Measurements from ENCODE around the gene PAK1IP1. TPM values are rescaled to one million over a fixed set of nuclear protein-coding genes. Genes with fewer than 3 reads are reported as not detected.
"Not testable (repeated sequence)": the region's sequence is repeated elsewhere in the genome, so short reads cannot be mapped to it uniquely, and the experiment has no call there.

The PAK1IP1 gene
- total RNA-seq (6.0 TPM), polyA plus RNA-seq (10 to 100 TPM; 12.2 to 14.4 (median 13.9) TPM)

- peaks cover 17 to 50% (median 34%) of the 10 kb centered on the region in 4 donors for H3K4me1 Mint-ChIP-seq
- peak within 1 kb of the TSS; percentile 97 for H3K27ac ChIP-seq (ENCODE audit: insufficient read depth, low read length, poor library complexity, severe bottlenecking)
- H3K36me3 Mint-ChIP-seq = peaks cover 19% of the 10 kb centered on the region
- H3K9me3 Mint-ChIP-seq = peaks cover 0 to 5% (median 0%) of the 10 kb centered on the region in 7 donors
- ATAC-seq (ENCODE audit: low read depth in 2 of 2) (peak; percentile 93 to 94), DNase-seq (peak; percentile 92 to 97 (median 97))
- H3K27ac Mint-ChIP-seq = peak within 1 kb of the TSS; percentile 100
- H3K27me3 ChIP-seq (ENCODE audit: control insufficient read depth, insufficient read depth, low read length) = no peaks in the 10 kb centered on the region
- peak within 1 kb of the TSS; percentile 97 to 99 (median 98) for H3K4me3 Mint-ChIP-seq
- H3K27me3 Mint-ChIP-seq = peaks cover 10% of the 10 kb centered on the region
- H3K4me3 ChIP-seq (ENCODE audit: low read depth, low read length) = peak within 1 kb of the TSS; percentile 99
- H3K4me1 ChIP-seq (ENCODE audit: control insufficient read depth, insufficient read depth, low read length, poor library complexity, severe bottlenecking) = peaks cover 27% of the 10 kb centered on the region
- H3K36me3 ChIP-seq (ENCODE audit: control insufficient read depth, insufficient read depth, low read length) = peaks cover 13% of the 10 kb centered on the region
- no peaks in the 10 kb centered on the region for H3K9me3 ChIP-seq (ENCODE audit: control insufficient read depth in 2 of 2, low read length in 2 of 2)
Observed at GRCh38 chr6:10694302-10695085, at the start of gene PAK1IP1, which contains the start of gene C6orf52. Gene PAK1IP1, plus strand, starts transcription at chr6:10694972. Its CDS starts 14 bp downstream, at chr6:10694986. Gene C6orf52, minus strand, starts transcription at chr6:10694616. Its CDS starts 7,066 bp downstream, at chr6:10687550.

GRCh38 chr6:10655508-10656055 is 39.2 kb upstream of the PAK1IP1 start:
- Mint-ChIP-seq H3K4me3 (peak overlapping the region in 2 of 4 donors; percentile 22 to 34), H3K36me3 (no peaks in the 10 kb centered on the region), H3K4me1 (peaks cover 6 to 13% (median 9%) of the 10 kb centered on the region in 4 donors), H3K9me3 (peaks cover 0 to 5% (median 0%) of the 10 kb centered on the region in 7 donors), H3K27me3 (peaks cover 19% of the 10 kb centered on the region), H3K27ac (no peak overlapping the region)
- Histone ChIP-seq H3K36me3 (ENCODE audit: control insufficient read depth, insufficient read depth, low read length) (no peaks in the 10 kb centered on the region), H3K9me3 (ENCODE audit: control insufficient read depth in 2 of 2, low read length in 2 of 2) (no peaks in the 10 kb centered on the region), H3K4me1 (ENCODE audit: control insufficient read depth, insufficient read depth, low read length, poor library complexity, severe bottlenecking) (peaks cover 7% of the 10 kb centered on the region), H3K27me3 (ENCODE audit: control insufficient read depth, insufficient read depth, low read length) (peaks cover 4% of the 10 kb centered on the region), H3K27ac (ENCODE audit: insufficient read depth, low read length, poor library complexity, severe bottlenecking) (no peak overlapping the region), H3K4me3 (ENCODE audit: low read depth, low read length) (no peak overlapping the region)
- DNase-seq (peak in 2 of 3 donors; percentile 2 to 51), ATAC-seq (ENCODE audit: low read depth in 2 of 2) (no peak)

GRCh38 chr6:10658910-10659698 is 35.7 kb upstream of the PAK1IP1 start:
- no peak for DNase-seq
- H3K36me3 ChIP-seq (ENCODE audit: control insufficient read depth, insufficient read depth, low read length) = no peaks in the 10 kb centered on the region
- no peaks in the 10 kb centered on the region for H3K9me3 ChIP-seq (ENCODE audit: control insufficient read depth in 2 of 2, low read length in 2 of 2)
- H3K4me3 ChIP-seq (ENCODE audit: low read depth, low read length) = no peak overlapping the region
- H3K27ac ChIP-seq (ENCODE audit: insufficient read depth, low read length, poor library complexity, severe bottlenecking) = no peak overlapping the region
- Mint-ChIP-seq H3K27ac (peak overlapping the region in 1 of 3 donors; percentile 56), H3K4me3 (peak overlapping the region in 3 of 4 donors; percentile 47 to 81 (median 70)), H3K27me3 (peaks cover 13% of the 10 kb centered on the region), H3K36me3 (no peaks in the 10 kb centered on the region), H3K9me3 (peaks cover 0 to 7% (median 0%) of the 10 kb centered on the region in 7 donors), H3K4me1 (peaks cover 6 to 13% (median 9%) of the 10 kb centered on the region in 4 donors)
- peaks cover 2% of the 10 kb centered on the region for H3K27me3 ChIP-seq (ENCODE audit: control insufficient read depth, insufficient read depth, low read length)
- no peak for ATAC-seq (ENCODE audit: low read depth in 2 of 2)
- H3K4me1 ChIP-seq (ENCODE audit: control insufficient read depth, insufficient read depth, low read length, poor library complexity, severe bottlenecking) = peaks cover 7% of the 10 kb centered on the region

GRCh38 chr6:10659699-10660348 is 34.9 kb upstream of the PAK1IP1 start:
- Histone ChIP-seq H3K9me3 (ENCODE audit: control insufficient read depth in 2 of 2, low read length in 2 of 2) (no peaks in the 10 kb centered on the region), H3K4me1 (ENCODE audit: control insufficient read depth, insufficient read depth, low read length, poor library complexity, severe bottlenecking) (peaks cover 7% of the 10 kb centered on the region), H3K27ac (ENCODE audit: insufficient read depth, low read length, poor library complexity, severe bottlenecking) (no peak overlapping the region), H3K36me3 (ENCODE audit: control insufficient read depth, insufficient read depth, low read length) (no peaks in the 10 kb centered on the region), H3K4me3 (ENCODE audit: low read depth, low read length) (no peak overlapping the region), H3K27me3 (ENCODE audit: control insufficient read depth, insufficient read depth, low read length) (peaks cover 2% of the 10 kb centered on the region)
- ATAC-seq (ENCODE audit: low read depth in 2 of 2) (no peak), DNase-seq (peak in 1 of 3 donors; percentile 13)
- Mint-ChIP-seq H3K36me3 (no peaks in the 10 kb centered on the region), H3K27ac (no peak overlapping the region), H3K9me3 (peaks cover 0 to 7% (median 0%) of the 10 kb centered on the region in 7 donors), H3K4me3 (peak overlapping the region in 3 of 4 donors; percentile 7 to 66 (median 18)), H3K4me1 (peaks cover 6 to 13% (median 9%) of the 10 kb centered on the region in 4 donors), H3K27me3 (peaks cover 13% of the 10 kb centered on the region)

- H3K4me3 ChIP-seq (ENCODE audit: low read depth, low read length); H3K4me1 ChIP-seq (ENCODE audit: control insufficient read depth, insufficient read depth, low read length, poor library complexity, severe bottlenecking); H3K36me3 Mint-ChIP-seq; DNase-seq; H3K27me3 Mint-ChIP-seq; ATAC-seq (ENCODE audit: low read depth in 2 of 2); H3K9me3 Mint-ChIP-seq; H3K27ac ChIP-seq (ENCODE audit: insufficient read depth, low read length, poor library complexity, severe bottlenecking); H3K36me3 ChIP-seq (ENCODE audit: control insufficient read depth, insufficient read depth, low read length); H3K9me3 ChIP-seq (ENCODE audit: control insufficient read depth in 2 of 2, low read length in 2 of 2); H3K27me3 ChIP-seq (ENCODE audit: control insufficient read depth, insufficient read depth, low read length): not testable (repeated sequence)
- Mint-ChIP-seq H3K4me1 (peaks cover 4 to 11% (median 4%) of the 10 kb centered on the region in 4 donors), H3K27ac (peak overlapping the region in 1 of 3 donors; percentile 8), H3K4me3 (peak overlapping the region; percentile 17 to 66 (median 23))
Observed at GRCh38 chr6:10660431-10661191, 34.2 kb upstream of the PAK1IP1 start.

GRCh38 chr6:10662207-10662606 is 32.6 kb upstream of the PAK1IP1 start:
- Histone ChIP-seq H3K27ac (ENCODE audit: insufficient read depth, low read length, poor library complexity, severe bottlenecking) (no peak overlapping the region), H3K4me1 (ENCODE audit: control insufficient read depth, insufficient read depth, low read length, poor library complexity, severe bottlenecking) (no peaks in the 10 kb centered on the region), H3K9me3 (ENCODE audit: control insufficient read depth in 2 of 2, low read length in 2 of 2) (no peaks in the 10 kb centered on the region), H3K27me3 (ENCODE audit: control insufficient read depth, insufficient read depth, low read length) (no peaks in the 10 kb centered on the region), H3K4me3 (ENCODE audit: low read depth, low read length) (no peak overlapping the region), H3K36me3 (ENCODE audit: control insufficient read depth, insufficient read depth, low read length) (no peaks in the 10 kb centered on the region)
- Mint-ChIP-seq H3K4me3 (no peak overlapping the region), H3K4me1 (peaks cover 0 to 6% (median 0%) of the 10 kb centered on the region in 4 donors), H3K27me3 (peaks cover 7% of the 10 kb centered on the region), H3K9me3 (peaks cover 0 to 7% (median 3%) of the 10 kb centered on the region in 7 donors), H3K36me3 (no peaks in the 10 kb centered on the region), H3K27ac (no peak overlapping the region)
- DNase-seq = no peak
- ATAC-seq (ENCODE audit: low read depth in 2 of 2) = no peak
